BE2C (cell line): ENCODE measurements around the gene NATD1.

ENCODE experiments used
- DNase-seq: peaks from one replicate; pipeline ENCODE4 v3.0.0-alpha.2; 2020
- H3K27me3 ChIP-seq: fragments of 250-450 bp; sonication (Bioruptor Pico); 2 replicates; pipeline ENCODE4 v1.5.1; 2020; ENCODE audit warnings: mild to moderate bottlenecking
- H3K36me3 ChIP-seq: fragments of 250-450 bp; sonication (Bioruptor Pico); 2 replicates; pipeline ENCODE4 v1.5.1; 2020; ENCODE audit warnings: mild to moderate bottlenecking
- H3K4me1 ChIP-seq: fragments of 250-450 bp; sonication (Bioruptor Pico); 2 replicates; pipeline ENCODE4 v1.5.1; 2020
- H3K4me3 ChIP-seq: 2 replicates; pipeline ENCODE4 v1.5.1; 2011; ENCODE audit warnings: low read depth, low read length
- H3K9me3 ChIP-seq: fragments of 250-450 bp; sonication (Bioruptor Pico); 2 replicates; pipeline ENCODE4 v1.5.1; 2020
- TF ChIP-seq, protein P1 (sequence below): IDR thresholded peaks from 2 replicates; pipeline ENCODE4 v1.5.1; 2012; ENCODE audit warnings: mild to moderate bottlenecking, low read depth, low read length

The NATD1 gene

DNA sequence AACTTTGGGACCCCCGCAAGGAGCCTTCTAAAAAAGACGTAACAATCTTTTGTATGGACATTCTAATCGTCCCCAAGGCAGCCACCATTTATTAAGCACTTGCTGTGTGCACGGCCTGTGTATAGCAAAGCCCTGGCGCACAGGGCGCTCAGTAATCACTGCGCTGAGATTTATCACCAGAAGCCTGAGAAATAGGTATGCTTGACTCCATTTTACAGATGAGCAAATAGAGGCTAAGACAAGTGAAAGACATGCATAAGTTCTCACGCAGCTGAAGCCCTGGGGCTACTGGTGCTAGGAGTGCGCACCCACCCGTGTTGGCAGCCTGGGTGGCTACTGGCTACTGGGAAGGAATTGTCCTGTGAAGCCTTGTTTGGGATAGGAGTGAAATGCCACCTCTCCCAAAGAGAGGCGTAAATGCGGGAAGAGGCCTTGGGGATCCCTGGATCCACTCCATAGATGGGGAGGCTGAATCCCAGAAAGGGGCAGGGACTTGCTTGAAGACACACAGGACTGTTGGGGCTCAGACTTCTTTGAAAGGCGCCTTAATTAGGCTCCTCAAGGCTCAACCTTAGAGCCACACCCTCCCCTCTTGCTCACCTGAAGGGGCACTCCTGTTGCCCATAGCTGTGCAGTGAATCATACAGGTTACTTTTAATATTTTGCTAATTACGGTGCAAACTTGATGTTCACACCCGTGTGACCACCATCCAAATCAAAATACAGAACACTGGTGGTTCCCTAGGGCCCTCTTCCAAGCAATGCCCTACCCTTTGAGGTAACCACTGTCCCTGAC lies 634 bp upstream of the NATD1 start:
- H3K9me3 ChIP-seq, result no peaks in the 10 kb centered on the region
- peak overlapping the region; percentile 51 for H3K4me3 ChIP-seq
- DNase-seq, result no peak
- H3K36me3 ChIP-seq, result no peaks in the 10 kb centered on the region
- no peaks in the 10 kb centered on the region for H3K4me1 ChIP-seq
- TF ChIP-seq, protein P1, sequence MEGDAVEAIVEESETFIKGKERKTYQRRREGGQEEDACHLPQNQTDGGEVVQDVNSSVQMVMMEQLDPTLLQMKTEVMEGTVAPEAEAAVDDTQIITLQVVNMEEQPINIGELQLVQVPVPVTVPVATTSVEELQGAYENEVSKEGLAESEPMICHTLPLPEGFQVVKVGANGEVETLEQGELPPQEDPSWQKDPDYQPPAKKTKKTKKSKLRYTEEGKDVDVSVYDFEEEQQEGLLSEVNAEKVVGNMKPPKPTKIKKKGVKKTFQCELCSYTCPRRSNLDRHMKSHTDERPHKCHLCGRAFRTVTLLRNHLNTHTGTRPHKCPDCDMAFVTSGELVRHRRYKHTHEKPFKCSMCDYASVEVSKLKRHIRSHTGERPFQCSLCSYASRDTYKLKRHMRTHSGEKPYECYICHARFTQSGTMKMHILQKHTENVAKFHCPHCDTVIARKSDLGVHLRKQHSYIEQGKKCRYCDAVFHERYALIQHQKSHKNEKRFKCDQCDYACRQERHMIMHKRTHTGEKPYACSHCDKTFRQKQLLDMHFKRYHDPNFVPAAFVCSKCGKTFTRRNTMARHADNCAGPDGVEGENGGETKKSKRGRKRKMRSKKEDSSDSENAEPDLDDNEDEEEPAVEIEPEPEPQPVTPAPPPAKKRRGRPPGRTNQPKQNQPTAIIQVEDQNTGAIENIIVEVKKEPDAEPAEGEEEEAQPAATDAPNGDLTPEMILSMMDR, result no peak
- no peaks in the 10 kb centered on the region for H3K27me3 ChIP-seq

DNA sequence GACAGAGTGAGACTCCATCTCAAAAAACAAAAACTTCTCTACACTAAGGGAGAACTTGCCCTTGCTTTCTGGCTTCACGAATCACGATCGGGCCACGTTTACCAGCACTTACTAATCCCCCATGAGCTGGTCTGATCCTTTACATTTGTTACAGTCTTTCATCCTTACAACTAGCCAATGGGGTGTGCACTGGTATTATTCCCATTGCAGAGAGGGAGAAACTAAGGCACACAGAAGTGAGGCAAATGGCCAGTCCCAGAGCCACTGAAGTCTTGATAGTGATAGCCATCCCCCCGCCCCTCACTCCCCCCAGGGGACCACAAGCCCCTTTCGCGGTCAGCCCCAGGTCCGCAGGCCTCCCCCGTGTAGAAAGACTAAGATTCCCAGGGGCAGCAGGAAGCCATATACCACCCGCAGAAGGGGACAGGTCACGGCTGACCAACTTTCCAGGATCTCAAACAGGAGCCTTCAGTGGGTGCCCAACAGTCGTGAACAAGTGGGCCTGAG lies 868 bp downstream of the NATD1 start:
- H3K9me3 ChIP-seq, result no peaks in the 10 kb centered on the region
- no peaks in the 10 kb centered on the region for H3K36me3 ChIP-seq
- H3K4me3 ChIP-seq, result 0 out of 2 replicates have a peak overlapping the region, but pooled peaks have one; percentile 11
- H3K27me3 ChIP-seq, result no peaks in the 10 kb centered on the region
- no peak for DNase-seq
- TF ChIP-seq, protein P1, result no peak
- no peaks in the 10 kb centered on the region for H3K4me1 ChIP-seq

DNA sequence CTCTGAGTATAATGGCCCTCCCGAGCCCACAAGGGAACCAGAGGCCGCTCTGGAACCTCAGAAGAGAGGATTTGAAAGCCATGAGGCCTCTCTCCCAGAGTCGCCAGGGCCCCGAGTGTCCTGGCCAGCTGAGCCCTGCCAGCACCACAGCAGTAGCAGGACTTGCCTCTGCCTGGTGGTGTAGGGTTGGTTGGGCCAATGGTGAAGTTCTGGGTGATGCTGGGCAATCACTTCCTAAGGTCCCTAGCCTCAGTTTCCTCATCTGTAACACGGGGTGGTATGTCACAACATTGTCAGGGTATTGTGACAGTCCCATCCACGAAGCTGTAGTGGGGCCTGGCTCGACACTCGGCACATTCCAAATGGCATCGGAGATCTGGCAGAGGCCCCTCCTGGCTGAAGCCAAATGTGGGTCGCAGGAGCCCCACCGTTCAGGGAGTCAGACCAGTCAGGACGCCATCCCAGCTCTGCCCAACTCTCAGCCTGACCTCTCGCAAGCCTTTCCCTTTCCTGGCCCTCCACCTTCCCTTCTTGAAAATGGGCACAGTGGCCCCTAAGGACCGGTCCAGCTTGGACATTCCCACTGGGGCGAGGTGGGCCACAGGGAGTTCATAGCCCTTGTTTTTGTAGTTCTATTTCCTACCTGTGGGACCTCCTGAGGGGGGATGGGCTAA lies 1.7 kb downstream of the NATD1 start:
- no peaks in the 10 kb centered on the region for H3K36me3 ChIP-seq
- H3K4me1 ChIP-seq, result no peaks in the 10 kb centered on the region
- no peak for DNase-seq
- H3K27me3 ChIP-seq, result no peaks in the 10 kb centered on the region
- TF ChIP-seq, protein P1, result no peak
- H3K9me3 ChIP-seq, result no peaks in the 10 kb centered on the region
- H3K4me3 ChIP-seq, result no peak overlapping the region

DNA sequence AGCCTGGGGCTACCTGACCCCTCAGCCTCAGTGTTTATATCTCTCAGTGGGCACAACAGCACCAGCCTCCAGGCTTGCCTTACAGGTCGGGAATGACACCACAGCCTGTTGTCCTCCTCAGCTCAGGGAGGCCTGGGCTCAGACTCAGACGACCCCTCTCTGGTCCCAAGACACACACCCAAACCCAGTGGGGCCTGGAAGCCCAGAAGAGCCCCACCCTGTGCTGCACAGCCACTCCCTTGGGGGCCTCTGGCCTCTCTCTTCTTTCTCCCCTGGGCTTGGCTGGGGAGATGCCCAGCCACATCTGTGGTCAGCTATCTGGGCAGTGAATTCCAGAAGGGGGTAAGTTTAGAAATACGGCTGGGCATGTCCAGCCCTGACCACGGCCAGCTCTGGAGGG lies 2.4 kb downstream of the NATD1 start:
- no peaks in the 10 kb centered on the region for H3K4me1 ChIP-seq
- no peak overlapping the region for H3K4me3 ChIP-seq
- DNase-seq, result no peak
- H3K36me3 ChIP-seq, result no peaks in the 10 kb centered on the region
- no peaks in the 10 kb centered on the region for H3K9me3 ChIP-seq
- H3K27me3 ChIP-seq, result no peaks in the 10 kb centered on the region
- TF ChIP-seq, protein P1, result no peak

GRCh38 chr17:21249920-21250703 lies 3.1 kb downstream of the NATD1 start:
- no peak overlapping the region for H3K4me3 ChIP-seq
- H3K36me3 ChIP-seq, result no peaks in the 10 kb centered on the region
- H3K9me3 ChIP-seq, result no peaks in the 10 kb centered on the region
- no peaks in the 10 kb centered on the region for H3K27me3 ChIP-seq
- H3K4me1 ChIP-seq, result no peaks in the 10 kb centered on the region
- TF ChIP-seq, protein P1, result no peak
- DNase-seq, result no peak
